VCaP (cell line): ENCODE measurements around the gene IFNAR1.

ENCODE experiments used
- H3K27ac ChIP-seq: fragments of 450-650 bp; 2 replicates; pipeline ENCODE4 v1.5.1; 2017
- CTCF ChIP-seq: fragments of 450-650 bp; conservative IDR thresholded peaks from 2 replicates; pipeline ENCODE4 v1.5.1; 2017; ENCODE audit warnings: mild to moderate bottlenecking, moderate library complexity

The IFNAR1 gene

GRCh38 chr21:33330726-33331125, 6.0 kb downstream of the IFNAR1 start:
- no peak for TF ChIP-seq CTCF
- no peak overlapping the region for H3K27ac ChIP-seq

- no peak overlapping the region for H3K27ac ChIP-seq
- TF ChIP-seq CTCF, result no peak
These were observed 7.4 kb downstream of the IFNAR1 start for GRCh38 chr21:33332143-33332542.

- no peak overlapping the region for H3K27ac ChIP-seq
- no peak for TF ChIP-seq CTCF
These were observed 9.4 kb downstream of the IFNAR1 start for GRCh38 chr21:33334191-33334590.

- H3K27ac ChIP-seq, result no peak overlapping the region
- no peak for TF ChIP-seq CTCF
These were observed 10.1 kb downstream of the IFNAR1 start for GRCh38 chr21:33334824-33335223.

- no peak for TF ChIP-seq CTCF
- no peak overlapping the region for H3K27ac ChIP-seq
These were observed 14.4 kb downstream of the IFNAR1 start for GRCh38 chr21:33339135-33339534.

GRCh38 chr21:33339918-33340317, 15.1 kb downstream of the IFNAR1 start:
- no peak for TF ChIP-seq CTCF
- no peak overlapping the region for H3K27ac ChIP-seq

GRCh38 chr21:33345751-33346238, 21.0 kb downstream of the IFNAR1 start:
- H3K27ac ChIP-seq, result no peak overlapping the region

More at GRCh38 chr21:33345751-33346238, 21.0 kb downstream of the IFNAR1 start:
- no peak for TF ChIP-seq CTCF
